Measurements from ENCODE around the gene PTPN1. TPM values are rescaled to one million over a fixed set of nuclear protein-coding genes. Genes with fewer than 3 reads are reported as not detected.

The PTPN1 gene
- total and polyA plus RNA-seq, 8 donors = 10.8 to 26.8 (median 16.8) TPM

- no peaks in the 10 kb centered on the region for H3K4me1 ChIP-seq
- 86 to 100% (median 88%) methylated on average over 2 to 9 of the region's 9 CpGs for WGBS, 5 donors
- no peak for DNase-seq
- H3K27ac ChIP-seq = no peak overlapping the region
- TF ChIP-seq POLR2A (IDR thresholded peaks at IDR 0.05) (no peak), EP300 (IDR thresholded peaks at IDR 0.05) (no peak), POLR2AphosphoS5 (IDR thresholded peaks at IDR 0.05) (no peak), CTCF (IDR thresholded peaks at IDR 0.05) (no peak)
- H3K36me3 ChIP-seq = peaks cover 0 to 51% (median 27%) of the 10 kb centered on the region in 4 donors
- no peak overlapping the region for H3K4me3 ChIP-seq
- no peaks in the 10 kb centered on the region for H3K9me3 ChIP-seq
- peaks cover 0 to 7% (median 0%) of the 10 kb centered on the region in 3 donors for H3K27me3 ChIP-seq
- intact Hi-C loops (cut with DNase I; ENCODE audit: low total_unique reads) = no loop called here
These were observed 97.3 kb downstream of the PTPN1 start for GRCh38 chr20:50607436-50607835.

GRCh38 chr20:50607850-50608749 lies 97.9 kb downstream of the PTPN1 start:
- intact Hi-C loops (cut with DNase I; ENCODE audit: low total_unique reads) = no loop called here
- Histone ChIP-seq H3K27ac (no peak overlapping the region), H3K27me3 (peaks cover 0 to 7% (median 0%) of the 10 kb centered on the region in 3 donors), H3K4me1 (no peaks in the 10 kb centered on the region), H3K9me3 (no peaks in the 10 kb centered on the region), H3K36me3 (peaks cover 0 to 44% (median 24%) of the 10 kb centered on the region in 4 donors), H3K4me3 (no peak overlapping the region)
- TF ChIP-seq POLR2A (IDR thresholded peaks at IDR 0.05) (no peak), CTCF (IDR thresholded peaks at IDR 0.05) (no peak), EP300 (IDR thresholded peaks at IDR 0.05) (no peak), POLR2AphosphoS5 (IDR thresholded peaks at IDR 0.05) (no peak)
- WGBS, 5 donors = 91 to 93% (median 92%) methylated on average over 24 to 32 of the region's 32 CpGs
- DNase-seq = no peak

- TF ChIP-seq POLR2AphosphoS5 (IDR thresholded peaks at IDR 0.05) = no peak
- TF ChIP-seq EP300 (IDR thresholded peaks at IDR 0.05) = no peak
- no peak for TF ChIP-seq POLR2A (IDR thresholded peaks at IDR 0.05)
- TF ChIP-seq CTCF (IDR thresholded peaks at IDR 0.05) = no peak
- H3K4me3 ChIP-seq = no peak overlapping the region
- DNase-seq = no peak
- intact Hi-C loops (cut with DNase I; ENCODE audit: low total_unique reads) = no loop called here
- WGBS, 5 donors = 92 to 97% (median 95%) methylated on average over 6 to 13 of the region's 13 CpGs
- no peaks in the 10 kb centered on the region for H3K4me1 ChIP-seq
- no peaks in the 10 kb centered on the region for H3K9me3 ChIP-seq
- no peak overlapping the region for H3K27ac ChIP-seq
- peaks cover 0 to 42% (median 20%) of the 10 kb centered on the region in 4 donors for H3K36me3 ChIP-seq
- peaks cover 0 to 7% (median 0%) of the 10 kb centered on the region in 3 donors for H3K27me3 ChIP-seq
These were observed 98.5 kb downstream of the PTPN1 start for GRCh38 chr20:50608750-50609104.

GRCh38 chr20:50609438-50609989 lies 99.3 kb downstream of the PTPN1 start:
- Histone ChIP-seq H3K4me1 (no peaks in the 10 kb centered on the region), H3K27ac (no peak overlapping the region), H3K36me3 (peaks cover 0 to 40% (median 18%) of the 10 kb centered on the region in 4 donors), H3K9me3 (no peaks in the 10 kb centered on the region), H3K4me3 (no peak overlapping the region), H3K27me3 (peaks cover 0 to 7% (median 0%) of the 10 kb centered on the region in 3 donors)
- no peak for TF ChIP-seq EP300 (IDR thresholded peaks at IDR 0.05)
- no peak for TF ChIP-seq POLR2A (IDR thresholded peaks at IDR 0.05)
- TF ChIP-seq CTCF (IDR thresholded peaks at IDR 0.05) = no peak
- no peak for TF ChIP-seq POLR2AphosphoS5 (IDR thresholded peaks at IDR 0.05)
- intact Hi-C loops (cut with DNase I; ENCODE audit: low total_unique reads) = no loop called here
- DNase-seq = no peak
- 91 to 97% (median 95%) methylated on average over 16 to 28 of the region's 28 CpGs for WGBS, 5 donors

Measured in stomach (tissue), 9 donors.